SK-N-SH (cell line): ENCODE measurements around the gene BABAM1. TPM values are rescaled to one million over a fixed set of nuclear protein-coding genes. Genes with fewer than 3 reads are reported as not detected.

Experiments used
- CTCF ChIA-PET: fragments of 300-600, 350-600 bp; formaldehyde crosslinking; extraction: SDS; loops from one replicate; lab custom pipeline; 2021; lab: Yijun Ruan, JAX
- POLR2A ChIA-PET: fragments of 350-600 bp; sonication (Branson Sonifier 250); formaldehyde crosslinking; extraction: SDS; loops from one replicate; lab custom pipeline; 2020; ENCODE audit warnings: antibody characterized with exemption, inconsistent platforms; lab: Yijun Ruan, JAX
- DNase-seq: peaks from one replicate; pipeline ENCODE4 v3.0.0; 2012
- H2AFZ ChIP-seq: fragments of 200-600 bp; sonication (generic); 2 replicates; pipeline ENCODE4 v1.8.1; 2016; ENCODE audit warnings: antibody characterized with exemption, mild to moderate bottlenecking, low read depth
- H3F3A ChIP-seq: fragments of 200-600 bp; sonication (generic); replicated peaks from 2 replicates; pipeline ENCODE3; 2016; ENCODE audit warnings: antibody characterized with exemption, mild to moderate bottlenecking; ENCODE audit not compliant: insufficient read depth
- H3K27ac ChIP-seq, 2 experiments: fragments of 200-500 bp in 1 of 2; fragments of 200-600 bp in 1 of 2; sonication (Bioruptor generic) in 1 of 2; sonication (generic), shearing (Covaris generic) in 1 of 2; 2 replicates each; pipeline versions ENCODE4 v1.5.1 to v1.6.1; 2014 to 2016; ENCODE audit warnings: low read depth in 2 of 2, inconsistent platforms in 1 of 2, low read length in 1 of 2, mild to moderate bottlenecking in 1 of 2, mixed read lengths in 1 of 2
- H3K27me3 ChIP-seq: fragments of 200-600 bp; sonication (generic), shearing (Covaris generic); 2 replicates; pipeline ENCODE4 v1.6.1; 2016; ENCODE audit warnings: mixed run types; ENCODE audit not compliant: insufficient read depth
- H3K36me3 ChIP-seq, 2 experiments: fragments of 200-500 bp in 1 of 2; fragments of 200-600 bp in 1 of 2; sonication (Bioruptor generic) in 1 of 2; sonication (generic) in 1 of 2; replicated peaks in 1 of 2; 2 replicates each; pipeline versions ENCODE3 to v1.5.1; 2014 to 2016; ENCODE audit warnings: low read length in 1 of 2, mild to moderate bottlenecking in 1 of 2; ENCODE audit not compliant: insufficient read depth in 2 of 2, control insufficient read depth in 1 of 2
- H3K4me1 ChIP-seq, 2 experiments: fragments of 200-500 bp in 1 of 2; fragments of 200-600 bp in 1 of 2; sonication (Bioruptor generic) in 1 of 2; sonication (generic), shearing (Covaris generic) in 1 of 2; 2 replicates each; pipeline versions ENCODE4 v1.5.1 to v1.6.1; 2014 to 2016; ENCODE audit warnings: low read depth in 1 of 2, low read length in 1 of 2, mixed run types in 1 of 2; ENCODE audit not compliant: insufficient read depth in 2 of 2, control insufficient read depth in 1 of 2
- H3K4me2 ChIP-seq: fragments of 200-600 bp; sonication (generic), shearing (Covaris generic); 2 replicates; pipeline ENCODE4 v1.6.1; 2017; ENCODE audit warnings: mixed run types
- H3K4me3 ChIP-seq, 2 experiments: fragments of 200-500 bp in 1 of 2; fragments of 200-600 bp in 1 of 2; sonication (Bioruptor generic) in 1 of 2; sonication (generic), shearing (Covaris generic) in 1 of 2; 2 replicates each; pipeline versions ENCODE4 v1.5.1 to v1.8.1; 2014 to 2016; ENCODE audit warnings: low read depth in 2 of 2, inconsistent platforms in 1 of 2, low read length in 1 of 2, mild to moderate bottlenecking in 1 of 2, mixed read lengths in 1 of 2, moderate library complexity in 1 of 2
- H3K79me2 ChIP-seq: fragments of 200-600 bp; sonication (generic); 2 replicates; pipeline ENCODE4 v1.8.1; 2017; ENCODE audit warnings: mild to moderate bottlenecking; ENCODE audit not compliant: insufficient read depth
- H3K9ac ChIP-seq: fragments of 200-600 bp; sonication (generic); 2 replicates; pipeline ENCODE4 v1.6.1; 2017; ENCODE audit warnings: mixed run types
- H3K9me2 ChIP-seq: fragments of 200-600 bp; sonication (generic); 2 replicates; pipeline ENCODE4 v1.6.1; 2017; ENCODE audit warnings: mixed run types
- H3K9me3 ChIP-seq: fragments of 200-600 bp; sonication (generic); 2 replicates; pipeline ENCODE4 v1.6.1; 2017; ENCODE audit warnings: mixed run types, mild to moderate bottlenecking, moderate library complexity
- H4K20me1 ChIP-seq: fragments of 200-600 bp; sonication (generic); 2 replicates; pipeline ENCODE4 v1.6.1; 2017; ENCODE audit warnings: mild to moderate bottlenecking, mixed run types; ENCODE audit not compliant: insufficient read depth
- CHD2 ChIP-seq: fragments of 150-350 bp; IDR thresholded peaks from 2 replicates; pipeline ENCODE4 v1.6.1; 2018; ENCODE audit warnings: low read length; ENCODE audit not compliant: partially characterized antibody
- ELF1 ChIP-seq: IDR thresholded peaks from 2 replicates; pipeline ENCODE4 v1.4.0; 2012
- FOSL2 ChIP-seq: IDR thresholded peaks from 2 replicates; pipeline ENCODE4 v1.4.0; 2012; ENCODE audit warnings: low read depth, mild to moderate bottlenecking, moderate library complexity, borderline replicate concordance
- FOXJ3 ChIP-seq: sonication (generic); formaldehyde crosslinking; IDR thresholded peaks from 2 replicates; pipeline ENCODE4 v1.5.1; 2020; ENCODE audit warnings: mild to moderate bottlenecking, missing genetic modification reagents
- FOXM1 ChIP-seq: IDR thresholded peaks from 2 replicates; pipeline ENCODE4 v1.4.0; 2012; ENCODE audit warnings: low read depth, mild to moderate bottlenecking
- GABPA ChIP-seq: IDR thresholded peaks from 2 replicates; pipeline ENCODE4 v1.4.0; 2012; ENCODE audit warnings: low read depth, mild to moderate bottlenecking
- GATA2 ChIP-seq: sonication (generic); formaldehyde crosslinking; IDR thresholded peaks from 2 replicates; pipeline ENCODE4 v1.5.0; 2020; ENCODE audit warnings: mild to moderate bottlenecking, missing genetic modification reagents
- JUND ChIP-seq: IDR thresholded peaks from 2 replicates; pipeline ENCODE4 v1.4.0; 2012
- MXI1 ChIP-seq: IDR thresholded peaks from 2 replicates; pipeline ENCODE4 v1.6.1; 2012; ENCODE audit warnings: mild to moderate bottlenecking, low read depth, low read length, improper control_type of control experiment
- NFIC ChIP-seq: IDR thresholded peaks from 2 replicates; pipeline ENCODE4 v1.4.0; 2012; ENCODE audit warnings: borderline replicate concordance
- NRF1 ChIP-seq: IDR thresholded peaks from 2 replicates; pipeline ENCODE4 v1.6.1; 2012; ENCODE audit warnings: low read depth, mild to moderate bottlenecking, low read length
- POLR2AphosphoS5 ChIP-seq: IDR thresholded peaks from 2 replicates; pipeline ENCODE4 v1.6.1; 2012; ENCODE audit warnings: low read depth, low read length
- RFX5 ChIP-seq: IDR thresholded peaks from 2 replicates; pipeline ENCODE4 v1.6.1; 2012; ENCODE audit warnings: mild to moderate bottlenecking, improper control_type of control experiment, low read length
- SIN3A ChIP-seq: IDR thresholded peaks from 2 replicates; pipeline ENCODE4 v1.6.1; 2012; ENCODE audit warnings: low read depth, mild to moderate bottlenecking, low read length, moderate library complexity, borderline replicate concordance
- TAF1 ChIP-seq: IDR thresholded peaks from 2 replicates; pipeline ENCODE4 v1.6.1; 2012; ENCODE audit warnings: low read depth, mild to moderate bottlenecking, low read length, moderate library complexity, borderline replicate concordance
- TCF12 ChIP-seq: IDR thresholded peaks from 2 replicates; pipeline ENCODE4 v1.4.0; 2012
- TEAD4 ChIP-seq: IDR thresholded peaks from 2 replicates; pipeline ENCODE4 v1.4.0; 2012; ENCODE audit warnings: mild to moderate bottlenecking, borderline replicate concordance; ENCODE audit not compliant: insufficient read depth
- YY1 ChIP-seq: IDR thresholded peaks from 2 replicates; pipeline ENCODE4 v1.4.0; 2012; ENCODE audit warnings: low read depth, mild to moderate bottlenecking
- whole genome bisulfite sequencing: methylation state at CpG from one replicate; pipeline ENCODE4 v1.1.6; 2017; ENCODE audit warnings: low lambda C conversion rate; 5-methylcytosine and 5-hydroxymethylcytosine counted together
- polyA plus RNA-seq, 3 experiments: library from polyadenylated mRNA; depleted of rRNA; stranded (reverse); fragments of >200 nt; gene quantifications; 2 replicates each; pipeline ENCODE4 v1.2.3, GENCODE V29; 2012
- TF ChIP-seq, protein P1 (sequence below): IDR thresholded peaks from 2 replicates; pipeline ENCODE4 v1.6.1; 2012; ENCODE audit warnings: mild to moderate bottlenecking, low read depth, low read length, moderate library complexity
- TF ChIP-seq, protein P2 (sequence below): IDR thresholded peaks from 2 replicates; pipeline ENCODE4; 2012
- TF ChIP-seq, protein P3 (sequence below): IDR thresholded peaks from 2 replicates; pipeline ENCODE4 v1.4.0; 2012; ENCODE audit warnings: low read depth, borderline replicate concordance
- TF ChIP-seq, protein P4 (sequence below): IDR thresholded peaks from 2 replicates; pipeline ENCODE4 v1.4.0; 2012; ENCODE audit warnings: low read depth
- TF ChIP-seq, protein P5 (sequence below): fragments of 150-350 bp; IDR thresholded peaks from 2 replicates; pipeline ENCODE4 v1.6.1; 2016; ENCODE audit warnings: mild to moderate bottlenecking, low read depth, low read length

Gene BABAM1
- polyA plus RNA-seq (2012; rRNA removed): 192 TPM in 2 replicates
- polyA plus RNA-seq (2012; cell fraction: cytosol; rRNA removed): 112 and 137 TPM in 2 replicates
- polyA plus RNA-seq (2012; cell fraction: nucleus; rRNA removed): 286 and 348 TPM in 2 replicates

DNA sequence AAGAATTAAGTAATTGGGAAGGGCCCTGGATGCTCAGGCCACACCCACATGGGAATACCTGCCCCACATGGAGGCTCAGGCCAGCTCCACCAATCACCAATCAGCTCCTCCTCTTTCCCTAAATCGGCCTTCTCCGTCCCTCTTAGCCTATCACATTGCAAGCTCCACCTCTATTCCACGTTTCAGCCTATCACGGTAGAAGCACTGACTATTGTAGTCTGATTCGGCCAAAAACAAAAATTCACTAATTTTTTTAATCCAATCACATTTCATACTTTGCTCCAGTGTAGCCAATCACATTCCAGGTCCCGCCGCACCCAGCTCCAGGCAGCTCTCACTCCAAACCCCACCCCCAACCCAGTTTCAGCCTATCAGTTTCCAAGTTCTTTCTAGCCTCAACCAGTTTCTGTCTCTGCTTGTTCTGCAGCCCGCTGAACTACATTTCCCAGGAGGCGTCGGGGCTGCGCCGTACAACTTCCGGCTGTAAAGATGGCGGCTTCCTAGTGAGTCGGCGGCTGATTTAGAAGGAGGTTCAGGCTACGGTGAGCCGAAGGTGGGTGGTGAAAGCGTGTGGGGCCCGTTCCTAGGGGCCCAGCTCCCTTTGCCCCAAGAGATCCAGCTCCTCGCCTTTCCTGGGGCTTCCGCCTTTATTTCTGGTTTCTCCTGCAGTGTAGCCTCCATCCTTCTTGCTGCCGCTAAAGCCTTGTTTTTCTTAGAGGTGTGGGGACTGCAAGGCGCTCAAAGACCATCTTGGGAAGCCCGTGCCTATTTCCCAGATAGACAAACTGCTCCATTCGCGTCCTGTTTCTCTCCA lies at the start of gene BABAM1:
Gene BABAM1 (plus strand): TSS at position 469 of the 814 bp plus-strand sequence. CDS start 1,364 bp downstream, outside the sequence.
- peaks cover 0 to 6% of the 10 kb centered on the region in 2 experiments; a peak in 1 of 4 replicates for H3K4me1 ChIP-seq
- DNase-seq: peak; percentile 96
- H3F3A ChIP-seq: peaks cover 11% of the 10 kb centered on the region
- no peaks in the 10 kb centered on the region for H3K27me3 ChIP-seq
- peak within 1 kb of the TSS; percentile 76 to 77 for H3K27ac ChIP-seq
- TF ChIP-seq NFIC (no peak), SIN3A (peak; percentile 74), RFX5 (peak; percentile 92), TEAD4 (no peak), ELF1 (peak; percentile 76), YY1 (peak; percentile 98), GABPA (peak; percentile 94), NRF1 (peak; percentile 41; the same call in 1 of the 2 replicates), CHD2 (peak; percentile 86), TCF12 (peak; percentile 8; the same call in 1 of the 2 replicates), MXI1 (0 out of 2 replicates have a peak, but pooled peaks have one; percentile 24), FOXM1 (peak; percentile 56; the same call in 1 of the 2 replicates), JUND (no peak), POLR2AphosphoS5 (peak; percentile 80), TAF1 (peak; percentile 96), FOXJ3 (CRISPR knock-in tag) (no peak; the same call in 1 of the 2 replicates), FOSL2 (no peak), GATA2 (no peak)
- TF ChIP-seq, protein P1, sequence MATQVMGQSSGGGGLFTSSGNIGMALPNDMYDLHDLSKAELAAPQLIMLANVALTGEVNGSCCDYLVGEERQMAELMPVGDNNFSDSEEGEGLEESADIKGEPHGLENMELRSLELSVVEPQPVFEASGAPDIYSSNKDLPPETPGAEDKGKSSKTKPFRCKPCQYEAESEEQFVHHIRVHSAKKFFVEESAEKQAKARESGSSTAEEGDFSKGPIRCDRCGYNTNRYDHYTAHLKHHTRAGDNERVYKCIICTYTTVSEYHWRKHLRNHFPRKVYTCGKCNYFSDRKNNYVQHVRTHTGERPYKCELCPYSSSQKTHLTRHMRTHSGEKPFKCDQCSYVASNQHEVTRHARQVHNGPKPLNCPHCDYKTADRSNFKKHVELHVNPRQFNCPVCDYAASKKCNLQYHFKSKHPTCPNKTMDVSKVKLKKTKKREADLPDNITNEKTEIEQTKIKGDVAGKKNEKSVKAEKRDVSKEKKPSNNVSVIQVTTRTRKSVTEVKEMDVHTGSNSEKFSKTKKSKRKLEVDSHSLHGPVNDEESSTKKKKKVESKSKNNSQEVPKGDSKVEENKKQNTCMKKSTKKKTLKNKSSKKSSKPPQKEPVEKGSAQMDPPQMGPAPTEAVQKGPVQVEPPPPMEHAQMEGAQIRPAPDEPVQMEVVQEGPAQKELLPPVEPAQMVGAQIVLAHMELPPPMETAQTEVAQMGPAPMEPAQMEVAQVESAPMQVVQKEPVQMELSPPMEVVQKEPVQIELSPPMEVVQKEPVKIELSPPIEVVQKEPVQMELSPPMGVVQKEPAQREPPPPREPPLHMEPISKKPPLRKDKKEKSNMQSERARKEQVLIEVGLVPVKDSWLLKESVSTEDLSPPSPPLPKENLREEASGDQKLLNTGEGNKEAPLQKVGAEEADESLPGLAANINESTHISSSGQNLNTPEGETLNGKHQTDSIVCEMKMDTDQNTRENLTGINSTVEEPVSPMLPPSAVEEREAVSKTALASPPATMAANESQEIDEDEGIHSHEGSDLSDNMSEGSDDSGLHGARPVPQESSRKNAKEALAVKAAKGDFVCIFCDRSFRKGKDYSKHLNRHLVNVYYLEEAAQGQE: peak; percentile 57; the same call in 1 of the 2 replicates
- TF ChIP-seq, protein P2, sequence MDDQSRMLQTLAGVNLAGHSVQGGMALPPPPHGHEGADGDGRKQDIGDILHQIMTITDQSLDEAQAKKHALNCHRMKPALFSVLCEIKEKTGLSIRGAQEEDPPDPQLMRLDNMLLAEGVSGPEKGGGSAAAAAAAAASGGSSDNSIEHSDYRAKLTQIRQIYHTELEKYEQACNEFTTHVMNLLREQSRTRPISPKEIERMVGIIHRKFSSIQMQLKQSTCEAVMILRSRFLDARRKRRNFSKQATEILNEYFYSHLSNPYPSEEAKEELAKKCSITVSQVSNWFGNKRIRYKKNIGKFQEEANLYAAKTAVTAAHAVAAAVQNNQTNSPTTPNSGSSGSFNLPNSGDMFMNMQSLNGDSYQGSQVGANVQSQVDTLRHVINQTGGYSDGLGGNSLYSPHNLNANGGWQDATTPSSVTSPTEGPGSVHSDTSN: peak; percentile 84
- TF ChIP-seq, protein P3, sequence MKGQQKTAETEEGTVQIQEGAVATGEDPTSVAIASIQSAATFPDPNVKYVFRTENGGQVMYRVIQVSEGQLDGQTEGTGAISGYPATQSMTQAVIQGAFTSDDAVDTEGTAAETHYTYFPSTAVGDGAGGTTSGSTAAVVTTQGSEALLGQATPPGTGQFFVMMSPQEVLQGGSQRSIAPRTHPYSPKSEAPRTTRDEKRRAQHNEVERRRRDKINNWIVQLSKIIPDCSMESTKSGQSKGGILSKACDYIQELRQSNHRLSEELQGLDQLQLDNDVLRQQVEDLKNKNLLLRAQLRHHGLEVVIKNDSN: no peak
- TF ChIP-seq, protein P4, sequence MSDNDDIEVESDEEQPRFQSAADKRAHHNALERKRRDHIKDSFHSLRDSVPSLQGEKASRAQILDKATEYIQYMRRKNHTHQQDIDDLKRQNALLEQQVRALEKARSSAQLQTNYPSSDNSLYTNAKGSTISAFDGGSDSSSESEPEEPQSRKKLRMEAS: peak; percentile 66
- TF ChIP-seq, protein P5, sequence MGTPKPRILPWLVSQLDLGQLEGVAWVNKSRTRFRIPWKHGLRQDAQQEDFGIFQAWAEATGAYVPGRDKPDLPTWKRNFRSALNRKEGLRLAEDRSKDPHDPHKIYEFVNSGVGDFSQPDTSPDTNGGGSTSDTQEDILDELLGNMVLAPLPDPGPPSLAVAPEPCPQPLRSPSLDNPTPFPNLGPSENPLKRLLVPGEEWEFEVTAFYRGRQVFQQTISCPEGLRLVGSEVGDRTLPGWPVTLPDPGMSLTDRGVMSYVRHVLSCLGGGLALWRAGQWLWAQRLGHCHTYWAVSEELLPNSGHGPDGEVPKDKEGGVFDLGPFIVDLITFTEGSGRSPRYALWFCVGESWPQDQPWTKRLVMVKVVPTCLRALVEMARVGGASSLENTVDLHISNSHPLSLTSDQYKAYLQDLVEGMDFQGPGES: peak; percentile 97
- TF ChIP-seq, all 33 proteins: peak for 16
- CTCF ChIA-PET: interaction anchor here (1.1 to 1.4 kb wide), 2 partner anchors 13 to 61 kb away, joined by 4 to 5 read pairs; no protein-coding TSS in a partner anchor
- 0% methylated on average over 25 of the region's 27 CpGs for WGBS
- Histone ChIP-seq H3K4me3 (peak within 1 kb of the TSS; percentile 84 to 98), H4K20me1 (no peaks in the 10 kb centered on the region), H3K36me3 (peaks cover 7 to 9% of the 10 kb centered on the region in 2 experiments), H2AFZ (peak within 1 kb of the TSS; percentile 85), H3K4me2 (peak within 1 kb of the TSS; percentile 97), H3K9ac (peak within 1 kb of the TSS; percentile 83), H3K9me2 (no peaks in the 10 kb centered on the region), H3K79me2 (peaks cover 31% of the 10 kb centered on the region; the same call in 1 of the 2 replicates), H3K9me3 (no peaks in the 10 kb centered on the region)
- POLR2A ChIA-PET: interaction anchor here (0.6 to 2.2 kb wide), 8 partner anchors 12 to 52 kb away, joined by 3 to 14 read pairs (median 4); partner anchors contain the start of genes ANKLE1, OCEL1 and USE1
